H1 (cell line): ENCODE measurements around the gene HDAC11. TPM values are rescaled to one million over a fixed set of nuclear protein-coding genes. Genes with fewer than 3 reads are reported as not detected.
A peak's percentile ranks its signal among the peaks of the same experiment; 100 is the strongest.

Source experiments
- CTCF ChIA-PET: fragments of 300-600 bp; sonication (Branson Sonifier 250); formaldehyde crosslinking; loops from one replicate; lab custom pipeline; 2021; ENCODE audit not compliant: partially characterized antibody; lab: Charles Lee
- POLR2A ChIA-PET: fragments of 300-600 bp; sonication (Branson Sonifier 250); formaldehyde crosslinking; loops from one replicate; lab custom pipeline; 2021; ENCODE audit warnings: inconsistent platforms; ENCODE audit not compliant: partially characterized antibody; lab: Charles Lee
- DNase-seq, 2 experiments: peaks; one replicate each; pipeline versions ENCODE4 v3.0.0 to v3.0.0-alpha.2; 2010 to 2022; ENCODE audit warnings: low spot score in 2 of 2, low read depth in 1 of 2, mixed read lengths in 1 of 2
- FAIRE-seq: peaks from 2 replicates; lab custom pipeline; 2011; peaks lifted over from hg19 to GRCh38; lab: Jason Lieb, UNC
- H2AFZ ChIP-seq: 2 replicates; pipeline ENCODE4 v1.8.1; 2012; ENCODE audit warnings: low read length, inconsistent platforms
- H2AK5ac ChIP-seq: 2 replicates; pipeline ENCODE4 v1.6.1; 2013; ENCODE audit warnings: low read depth, low read length
- H2BK120ac ChIP-seq: replicated peaks from 2 replicates; pipeline ENCODE3; 2013; ENCODE audit warnings: low read depth, low read length, inconsistent platforms
- H2BK12ac ChIP-seq: 2 replicates; pipeline ENCODE4 v1.6.1; 2013; ENCODE audit warnings: low read depth, low read length
- H2BK15ac ChIP-seq: 2 replicates; pipeline ENCODE4 v1.6.1; 2013; ENCODE audit warnings: low read length
- H2BK20ac ChIP-seq: 2 replicates; pipeline ENCODE4 v1.6.1; 2013; ENCODE audit warnings: low read length
- H2BK5ac ChIP-seq: 2 replicates; pipeline ENCODE4 v1.6.1; 2013; ENCODE audit warnings: low read depth, low read length
- H3K14ac ChIP-seq: 2 replicates; pipeline ENCODE4 v1.6.1; 2013; ENCODE audit warnings: inconsistent platforms; ENCODE audit not compliant: insufficient read length
- H3K18ac ChIP-seq: 2 replicates; pipeline ENCODE4 v1.6.1; 2013; ENCODE audit warnings: low read length; ENCODE audit errors: extremely low read depth
- H3K23ac ChIP-seq: 2 replicates; pipeline ENCODE4 v1.6.1; 2013; ENCODE audit warnings: inconsistent platforms; ENCODE audit not compliant: insufficient read length
- H3K23me2 ChIP-seq: 2 replicates; pipeline ENCODE4 v1.6.1; 2013; ENCODE audit warnings: low read depth, low read length
- H3K27ac ChIP-seq: 2 replicates; pipeline ENCODE4 v1.6.1; 2011; ENCODE audit warnings: low read depth, low read length, inconsistent platforms
- H3K27me3 ChIP-seq, 4 experiments: replicated peaks in 1 of 4; 1 replicate in 1 of 4; 2 replicates in 3 of 4; pipeline versions ENCODE4 v1.6.1 to v1.8.1; 2011 to 2013; ENCODE audit warnings: low read length in 3 of 4, mild to moderate bottlenecking in 3 of 4, inconsistent platforms in 2 of 4, mixed read lengths in 2 of 4, moderate library complexity in 1 of 4; ENCODE audit not compliant: control insufficient read depth in 3 of 4, insufficient read depth in 3 of 4; ENCODE audit errors: extremely low read depth in 1 of 4
- H3K36me3 ChIP-seq, 4 experiments: 2 replicates each; pipeline versions ENCODE4 v1.6.1 to v1.8.1; 2011 to 2013; ENCODE audit warnings: mild to moderate bottlenecking in 4 of 4, low read length in 3 of 4, moderate library complexity in 2 of 4, control low read depth in 1 of 4, inconsistent platforms in 1 of 4; ENCODE audit not compliant: insufficient read depth in 4 of 4, control insufficient read depth in 2 of 4
- H3K4ac ChIP-seq: replicated peaks from 2 replicates; pipeline ENCODE3; 2013; ENCODE audit warnings: low read length, low read depth, mixed read lengths, inconsistent platforms; ENCODE audit not compliant: insufficient read length
- H3K4me1 ChIP-seq, 4 experiments: replicated peaks in 1 of 4; 1 replicate in 1 of 4; 2 replicates in 3 of 4; pipeline versions ENCODE4 v1.6.1 to v1.8.1; 2011 to 2013; ENCODE audit warnings: low read length in 3 of 4, inconsistent platforms in 2 of 4, mixed read lengths in 1 of 4; ENCODE audit not compliant: insufficient read depth in 4 of 4, control insufficient read depth in 3 of 4
- H3K4me2 ChIP-seq, 2 experiments: 2 replicates each; pipeline versions ENCODE4 v1.6.1 to v1.8.1; 2011 to 2013; ENCODE audit warnings: low read depth in 2 of 2, low read length in 2 of 2, control low read depth in 1 of 2, inconsistent platforms in 1 of 2, mild to moderate bottlenecking in 1 of 2; ENCODE audit not compliant: insufficient read depth in 1 of 2
- H3K4me3 ChIP-seq, 4 experiments: fragments of 200-600, 300-600 bp in 1 of 4; sonication (generic), shearing (Covaris generic), sonication (Bioruptor Twin) in 1 of 4; 2 replicates each; pipeline versions ENCODE4 v1.5.1 to v1.8.1; 2011 to 2016; ENCODE audit warnings: low read length in 4 of 4, low read depth in 3 of 4, control low read depth in 2 of 4, inconsistent platforms in 2 of 4, mild to moderate bottlenecking in 2 of 4, mixed read lengths in 1 of 4, moderate library complexity in 1 of 4; ENCODE audit not compliant: insufficient read depth in 2 of 4; ENCODE audit errors: extremely low read depth in 1 of 4
- H3K56ac ChIP-seq: replicated peaks from 2 replicates; pipeline ENCODE3; 2013; ENCODE audit warnings: low read depth, mild to moderate bottlenecking, mixed read lengths, low read length, inconsistent platforms; ENCODE audit not compliant: insufficient read length
- H3K79me1 ChIP-seq: 2 replicates; pipeline ENCODE4 v1.6.1; 2013; ENCODE audit warnings: low read depth, low read length, control low read depth
- H3K79me2 ChIP-seq, 2 experiments: 2 replicates each; pipeline versions ENCODE4 v1.6.1 to v1.8.1; 2012 to 2013; ENCODE audit warnings: low read length in 2 of 2, mild to moderate bottlenecking in 2 of 2, inconsistent platforms in 1 of 2; ENCODE audit not compliant: insufficient read depth in 2 of 2, control insufficient read depth in 1 of 2
- H3K9ac ChIP-seq, 4 experiments: replicated peaks in 1 of 4; 1 replicate in 1 of 4; 2 replicates in 3 of 4; pipeline versions ENCODE4 v1.6.1 to v1.8.1; 2011 to 2013; ENCODE audit warnings: low read depth in 3 of 4, low read length in 3 of 4, control low read depth in 2 of 4, mild to moderate bottlenecking in 2 of 4, moderate library complexity in 2 of 4, inconsistent platforms in 1 of 4; ENCODE audit errors: extremely low read depth in 1 of 4
- H3K9me3 ChIP-seq, 2 experiments: 2 replicates each; pipeline versions ENCODE4 v1.6.1 to v1.8.1; 2012 to 2013; ENCODE audit warnings: mild to moderate bottlenecking in 2 of 2, moderate library complexity in 2 of 2, control low read depth in 1 of 2, inconsistent platforms in 1 of 2, low read depth in 1 of 2, low read length in 1 of 2, mixed read lengths in 1 of 2; ENCODE audit not compliant: insufficient read depth in 2 of 2
- H4K20me1 ChIP-seq, 2 experiments: replicated peaks in 1 of 2; 2 replicates each; pipeline versions ENCODE3 to v1.8.1; 2011 to 2013; ENCODE audit warnings: inconsistent platforms in 2 of 2, low read length in 2 of 2, mild to moderate bottlenecking in 1 of 2; ENCODE audit not compliant: insufficient read depth in 2 of 2, control insufficient read depth in 1 of 2
- H4K5ac ChIP-seq: 2 replicates; pipeline ENCODE4 v1.6.1; 2013; ENCODE audit warnings: low read length, low read depth, mixed read lengths, inconsistent platforms; ENCODE audit not compliant: insufficient read length
- H4K8ac ChIP-seq: 2 replicates; pipeline ENCODE4 v1.8.0; 2013; ENCODE audit warnings: mild to moderate bottlenecking, moderate library complexity, low read length, inconsistent platforms; ENCODE audit not compliant: insufficient read depth; ENCODE audit errors: extremely low read depth
- H4K91ac ChIP-seq: replicated peaks from 2 replicates; pipeline ENCODE3; 2013; ENCODE audit warnings: low read length, mixed read lengths, inconsistent platforms; ENCODE audit not compliant: insufficient read length
- BRCA1 ChIP-seq: IDR thresholded peaks from 2 replicates; pipeline ENCODE4 v1.6.1; 2012; ENCODE audit warnings: low read depth, low read length, improper control_type of control experiment
- JUN ChIP-seq: IDR thresholded peaks from 2 replicates; pipeline ENCODE4 v1.6.1; 2011; ENCODE audit warnings: low read depth, mild to moderate bottlenecking, improper control_type of control experiment, low read length
- KDM1A ChIP-seq: fragments of 200-600, 300-600 bp; sonication (generic); IDR thresholded peaks from 2 replicates; pipeline ENCODE4 v1.7.1; 2016; ENCODE audit warnings: mild to moderate bottlenecking, low read length, borderline replicate concordance
- USF2 ChIP-seq: IDR thresholded peaks from 2 replicates; pipeline ENCODE4 v1.6.1; 2011; ENCODE audit warnings: low read length, improper control_type of control experiment
- WGBS, 2 experiments: shearing (Covaris generic) in 1 of 2; methylation state at CpG; one replicate each; pipeline versions ENCODE4 v1.1.6 to v1.1.7; 2013 to 2015; ENCODE audit warnings: low lambda C conversion rate in 2 of 2, mixed read lengths in 2 of 2, inconsistent platforms in 1 of 2, low coverage in 1 of 2, missing lambda C conversion rate in 1 of 2; ENCODE audit not compliant: insufficient replicate concordance in 2 of 2, insufficient coverage in 1 of 2, insufficient read length in 1 of 2; ENCODE audit errors: extremely low coverage in 1 of 2, missing lambda C conversion rate in 1 of 2; 5-methylcytosine and 5-hydroxymethylcytosine counted together
- polyA plus RNA-seq, 7 experiments: library from polyadenylated mRNA; depleted of rRNA in 3 of 7; stranded (reverse) in 5 of 7; unstranded in 2 of 7; fragments of >200 nt in 5 of 7; fragments of 200-250 nt in 2 of 7; gene quantifications; 1 replicate in 5 of 7; 2 replicates in 1 of 7; 4 replicates in 1 of 7; pipeline versions ENCODE4 v1.2.1 to v1.2.3, GENCODE V29; 2011 to 2013; ENCODE audit warnings: missing spikeins in 2 of 7, mixed read lengths in 2 of 7
- total RNA-seq: library from RNA; stranded (reverse); fragmentation: NEBNext Ultra II Directional; extraction: Animal tissue kit (Norgen Biotek cat#: 25700); gene quantifications from 2 replicates; pipeline ENCODE4 v1.2.1, GENCODE V29; 2021

Gene HDAC11
- total and polyA plus RNA-seq, 2 of the 8 experiments (the other 6 are each of a cell fraction or from before 2014, with no cell fraction given): 6.8 to 7.4 TPM

GRCh38 chr3:13529196-13530112, 49.3 kb downstream of the HDAC11 start:
- peak overlapping the region; percentile 40 for H2BK15ac ChIP-seq
- H3K18ac ChIP-seq: peak overlapping the region; percentile 51
- no peaks in the 10 kb centered on the region for H3K79me1 ChIP-seq
- ChIA-PET CTCF (interaction anchor here (0.7 to 51.2 kb wide), 14 partner anchors 10 to 363 kb away, joined by 3 to 856 read pairs (median 4); no protein-coding TSS in a partner anchor), POLR2A (interaction anchor here (1.1 kb wide), 1 partner anchor 9 kb away, joined by 3 read pairs; no protein-coding TSS in a partner anchor)
- H4K91ac ChIP-seq: no peak overlapping the region
- no peak overlapping the region for H4K5ac ChIP-seq
- H3K23ac ChIP-seq: no peak overlapping the region
- peak overlapping the region; percentile 72; the same call in 1 of the 2 replicates for H2AK5ac ChIP-seq
- H3K27ac ChIP-seq: no peak overlapping the region
- WGBS, 2 experiments: 79 to 100% methylated on average over 3 to 5 of the region's 5 CpGs
- no peak overlapping the region for H3K56ac ChIP-seq
- DNase-seq (no peak), FAIRE-seq (no peak)
- H3K79me2 ChIP-seq: no peaks in the 10 kb centered on the region
- no peak overlapping the region for H3K14ac ChIP-seq
- H2BK5ac ChIP-seq: 0 out of 2 replicates have a peak overlapping the region, but pooled peaks have one; percentile 61
- peak overlapping the region; percentile 98; the same call in 1 of the 2 replicates for H2BK20ac ChIP-seq
- no peaks in the 10 kb centered on the region for H3K9me3 ChIP-seq
- no peak overlapping the region for H3K4me3 ChIP-seq
- H3K27me3 ChIP-seq: no peaks in the 10 kb centered on the region
- no peak overlapping the region for H2BK120ac ChIP-seq
- H4K8ac ChIP-seq: no peak overlapping the region
- no peak overlapping the region for H2AFZ ChIP-seq
- no peak overlapping the region for H3K4me2 ChIP-seq
- H3K23me2 ChIP-seq: peaks cover 5% of the 10 kb centered on the region; the same call in 1 of the 2 replicates
- H4K20me1 ChIP-seq: no peaks in the 10 kb centered on the region
- no peaks in the 10 kb centered on the region for H3K36me3 ChIP-seq
- no peak for TF ChIP-seq USF2
- no peak for TF ChIP-seq JUN
- TF ChIP-seq KDM1A: no peak
- TF ChIP-seq BRCA1: no peak
- H3K9ac ChIP-seq: 0 out of 7 replicates have a peak overlapping the region, but pooled peaks of 1 of the 4 experiments have one; percentile 12
- peak overlapping the region; percentile 75; the same call in 1 of the 2 replicates for H2BK12ac ChIP-seq
- H3K4ac ChIP-seq: no peak overlapping the region
- H3K4me1 ChIP-seq: peaks cover 0 to 20% (median 12%) of the 10 kb centered on the region in 4 experiments; a peak in 6 of 7 replicates
